Duodenal mucosa (tissue), 2 donors: ENCODE measurements around the gene GGT6.
A peak's percentile ranks its signal among the peaks of the same experiment; 100 is the strongest.

Source experiments
- H3K27ac ChIP-seq: one replicate; pipeline ENCODE4 v1.7.0; 2013; ENCODE audit warnings: low read depth, low read length
- H3K27me3 ChIP-seq, 2 donors: one replicate each; pipeline ENCODE4 v1.7.0; 2013; ENCODE audit warnings: low read length in 2 of 2, control low read depth in 1 of 2; ENCODE audit not compliant: insufficient read depth in 2 of 2, control insufficient read depth in 1 of 2
- H3K36me3 ChIP-seq, 2 donors: one replicate each; pipeline ENCODE4 v1.7.0; 2013; ENCODE audit warnings: low read length in 2 of 2, control low read depth in 1 of 2; ENCODE audit not compliant: insufficient read depth in 2 of 2, control insufficient read depth in 1 of 2
- H3K4me1 ChIP-seq, 2 donors: one replicate each; pipeline ENCODE4 v1.7.0; 2013; ENCODE audit warnings: low read length in 2 of 2, control low read depth in 1 of 2; ENCODE audit not compliant: insufficient read depth in 2 of 2, control insufficient read depth in 1 of 2
- H3K4me3 ChIP-seq, 2 donors: one replicate each; pipeline ENCODE4 v1.7.0; 2013; ENCODE audit warnings: low read length in 2 of 2, low read depth in 1 of 2
- H3K9ac ChIP-seq, 2 donors: one replicate each; pipeline ENCODE4 v1.7.0; 2013; ENCODE audit warnings: low read length in 2 of 2, low read depth in 1 of 2
- H3K9me3 ChIP-seq, 2 donors: one replicate each; pipeline ENCODE4 v1.7.0; 2013; ENCODE audit warnings: low read length in 2 of 2, control low read depth in 1 of 2; ENCODE audit not compliant: control insufficient read depth in 1 of 2

GGT6 gene

DNA sequence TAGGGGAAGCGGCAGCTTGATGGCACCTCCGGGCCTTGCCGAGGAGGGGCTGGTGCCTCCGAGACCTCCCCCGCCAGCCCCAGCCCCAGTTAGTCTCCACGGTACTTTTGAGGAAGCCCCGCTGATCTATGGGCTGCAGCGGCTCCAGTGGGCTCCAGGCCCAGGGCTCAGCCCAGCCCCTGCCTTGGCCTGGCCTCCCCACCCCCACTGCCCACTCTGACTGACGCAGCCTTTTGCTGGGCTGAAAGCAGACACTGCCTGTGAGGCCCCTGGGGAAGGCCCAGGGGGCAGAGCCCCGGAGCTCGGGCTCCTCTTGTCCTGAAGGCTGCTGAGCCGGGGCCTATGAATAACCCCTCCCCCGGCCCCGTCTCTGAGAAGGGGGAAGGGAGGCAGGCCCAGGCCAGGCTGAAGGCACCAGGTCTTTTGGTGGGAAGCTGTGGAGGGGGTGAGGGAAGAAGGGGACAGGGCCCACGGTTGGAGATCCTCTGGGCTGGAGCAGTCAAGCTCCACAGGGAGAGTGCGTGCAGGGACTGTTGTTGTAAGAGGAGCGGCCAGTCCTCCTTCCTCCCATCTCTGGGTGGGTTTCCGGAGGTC, 16.4 kb upstream of the GGT6 start:
- Histone ChIP-seq H3K4me3 (no peak overlapping the region), H3K9me3 (no peaks in the 10 kb centered on the region), H3K4me1 (no peaks in the 10 kb centered on the region), H3K27ac (no peak overlapping the region), H3K9ac (no peak overlapping the region), H3K36me3 (no peaks in the 10 kb centered on the region), H3K27me3 (peaks cover 0 to 3% of the 10 kb centered on the region in 2 donors)

DNA sequence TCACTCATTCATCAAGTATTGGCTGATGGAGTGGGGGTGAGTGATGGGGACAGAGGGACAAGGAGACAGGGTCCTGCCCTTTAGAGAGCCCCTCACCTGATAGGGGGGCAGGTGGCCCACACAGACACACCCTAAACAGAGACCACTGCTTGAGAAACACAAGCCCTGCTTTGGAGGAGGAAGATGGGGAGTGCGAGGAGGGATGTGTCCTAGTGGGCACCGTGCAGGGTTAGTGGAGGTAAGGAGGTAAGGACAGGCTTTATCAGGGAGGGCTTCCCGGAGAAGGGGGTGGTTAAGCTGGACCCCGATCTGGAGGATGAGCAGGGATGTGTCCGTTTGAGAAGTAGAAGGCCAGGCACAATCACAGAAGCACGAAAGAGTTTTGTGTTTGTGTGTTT, 15.8 kb upstream of the GGT6 start:
- Histone ChIP-seq H3K4me3 (no peak overlapping the region), H3K27me3 (peaks cover 0 to 3% of the 10 kb centered on the region in 2 donors), H3K9me3 (no peaks in the 10 kb centered on the region), H3K27ac (no peak overlapping the region), H3K36me3 (no peaks in the 10 kb centered on the region), H3K4me1 (no peaks in the 10 kb centered on the region), H3K9ac (no peak overlapping the region)

DNA sequence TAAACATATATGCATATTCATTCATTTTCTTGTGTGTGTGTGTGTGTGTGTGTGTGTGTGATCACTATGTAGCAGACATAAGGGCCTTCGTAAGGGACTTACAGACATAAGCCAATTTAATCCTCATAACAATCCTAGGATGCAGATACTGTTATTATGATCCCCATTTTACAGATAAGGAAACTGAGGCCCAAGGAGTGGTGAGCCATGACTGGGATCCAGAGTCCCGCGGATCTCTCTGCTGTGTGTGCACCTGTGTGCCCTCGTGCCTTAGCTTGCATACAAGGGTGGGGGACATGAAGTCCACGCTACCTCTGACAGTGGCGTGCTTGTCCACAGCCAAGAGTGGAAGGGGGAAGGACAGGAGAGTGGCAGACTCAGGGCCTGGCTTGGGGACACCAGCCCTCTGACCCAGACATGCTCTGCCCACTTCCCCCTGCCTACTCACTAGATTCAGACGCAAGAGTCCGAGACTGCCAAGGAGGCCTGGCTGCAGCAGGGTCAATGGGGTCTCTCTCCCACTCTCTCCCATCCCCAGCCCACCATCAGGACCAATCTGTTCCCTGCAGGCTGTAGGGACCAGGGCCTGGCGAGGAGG, 14.2 kb upstream of the GGT6 start:
- Histone ChIP-seq H3K4me1 (no peaks in the 10 kb centered on the region), H3K9me3 (no peaks in the 10 kb centered on the region), H3K4me3 (no peak overlapping the region), H3K9ac (no peak overlapping the region), H3K27me3 (no peaks in the 10 kb centered on the region), H3K27ac (peak overlapping the region; percentile 10), H3K36me3 (no peaks in the 10 kb centered on the region)

DNA sequence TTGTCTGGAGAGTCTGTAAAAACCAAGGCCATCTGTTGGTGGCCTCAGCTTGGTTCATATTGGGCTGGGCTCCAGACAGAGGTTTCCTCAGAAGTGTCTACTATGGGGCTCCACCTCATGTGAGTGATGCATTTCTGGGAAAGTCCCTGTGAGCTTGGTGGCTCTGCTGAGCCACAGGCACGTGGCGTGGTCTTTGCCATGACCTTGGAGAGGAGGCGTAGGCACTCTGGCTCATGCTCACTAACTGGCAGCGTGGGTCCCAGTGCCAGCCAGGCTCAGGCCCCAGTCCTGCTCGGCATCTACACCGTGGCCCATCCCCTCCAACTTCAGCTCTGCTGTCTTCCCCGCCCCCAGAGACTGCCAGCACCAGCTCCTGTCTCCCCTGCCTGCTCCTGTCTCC, 13.3 kb upstream of the GGT6 start:
- Histone ChIP-seq H3K27ac (no peak overlapping the region), H3K36me3 (no peaks in the 10 kb centered on the region), H3K27me3 (no peaks in the 10 kb centered on the region), H3K9ac (no peak overlapping the region), H3K4me3 (no peak overlapping the region), H3K9me3 (no peaks in the 10 kb centered on the region), H3K4me1 (no peaks in the 10 kb centered on the region)

DNA sequence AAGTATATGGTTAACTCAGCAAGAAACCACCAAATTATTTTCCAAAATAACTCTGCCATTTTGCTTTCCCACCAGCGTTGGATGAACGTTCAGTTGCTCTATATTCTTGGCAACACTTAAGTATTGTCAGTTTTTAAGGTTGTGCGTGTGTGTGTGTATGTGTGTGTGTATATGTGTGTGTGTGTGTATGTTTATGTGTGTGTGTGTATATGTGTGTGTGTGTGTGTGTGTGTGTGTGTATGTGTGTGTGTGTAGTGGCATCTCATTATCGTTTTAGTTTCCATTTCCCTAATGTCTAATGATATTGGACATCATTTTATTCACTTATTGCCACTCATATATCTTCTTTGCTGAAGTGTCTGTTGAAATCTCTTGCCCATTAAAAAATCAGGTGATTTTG, 12.7 kb upstream of the GGT6 start:
- H3K27ac ChIP-seq: no peak overlapping the region
- no peaks in the 10 kb centered on the region for H3K27me3 ChIP-seq
- no peaks in the 10 kb centered on the region for H3K9me3 ChIP-seq
- no peaks in the 10 kb centered on the region for H3K36me3 ChIP-seq
- no peak overlapping the region for H3K4me3 ChIP-seq
- no peaks in the 10 kb centered on the region for H3K4me1 ChIP-seq
- no peak overlapping the region for H3K9ac ChIP-seq

DNA sequence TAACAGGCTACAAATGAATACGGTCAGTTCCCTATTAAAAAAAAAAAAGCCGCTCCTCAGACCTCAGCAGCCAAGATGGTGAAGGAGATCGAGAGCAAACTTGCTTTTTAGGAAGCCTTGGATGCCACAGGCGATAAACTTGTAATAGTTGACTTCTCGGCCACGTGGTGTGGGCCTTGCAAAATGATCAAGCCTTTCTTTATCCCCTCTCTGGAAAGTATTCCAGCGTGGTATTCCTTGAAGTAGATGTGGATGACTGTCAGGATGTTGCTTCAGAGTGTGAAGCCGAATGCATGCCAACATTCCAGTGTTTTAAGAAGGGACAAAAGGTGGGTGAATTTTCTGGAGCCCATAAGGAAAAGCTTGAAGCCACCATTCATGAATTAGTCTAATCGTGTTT, 11.8 kb upstream of the GGT6 start:
- Histone ChIP-seq H3K9me3 (no peaks in the 10 kb centered on the region), H3K27ac (no peak overlapping the region), H3K4me1 (no peaks in the 10 kb centered on the region)

DNA sequence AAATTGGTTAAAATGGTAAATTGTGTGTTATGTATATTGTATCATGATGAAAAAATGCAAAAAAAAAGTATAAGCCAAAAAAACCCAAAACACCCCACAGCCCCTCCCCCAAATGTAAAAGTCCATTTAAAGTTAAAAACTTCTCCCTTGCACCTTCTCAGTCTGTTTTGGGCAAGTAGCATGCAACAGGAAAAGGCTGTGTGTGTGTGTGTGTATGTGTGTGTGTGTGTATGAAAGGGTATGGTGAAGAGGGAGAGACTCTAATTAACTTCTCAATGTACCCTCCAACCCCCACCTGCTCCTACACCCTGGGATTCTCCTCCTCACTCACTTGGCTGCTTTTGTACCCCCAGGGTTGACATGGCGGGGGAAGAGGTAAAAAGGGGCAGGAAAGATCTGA, 9.2 kb upstream of the GGT6 start:
- H3K27me3 ChIP-seq: no peaks in the 10 kb centered on the region
- no peak overlapping the region for H3K9ac ChIP-seq
- H3K4me1 ChIP-seq: peaks cover 4 to 10% of the 10 kb centered on the region in 2 donors
- no peak overlapping the region for H3K4me3 ChIP-seq
- H3K27ac ChIP-seq: no peak overlapping the region
- no peaks in the 10 kb centered on the region for H3K36me3 ChIP-seq
- no peaks in the 10 kb centered on the region for H3K9me3 ChIP-seq

More for the DNA sequence above, 11.8 kb upstream of the GGT6 start:
- Histone ChIP-seq H3K36me3 (no peaks in the 10 kb centered on the region), H3K9ac (no peak overlapping the region), H3K4me3 (no peak overlapping the region), H3K27me3 (no peaks in the 10 kb centered on the region)

DNA sequence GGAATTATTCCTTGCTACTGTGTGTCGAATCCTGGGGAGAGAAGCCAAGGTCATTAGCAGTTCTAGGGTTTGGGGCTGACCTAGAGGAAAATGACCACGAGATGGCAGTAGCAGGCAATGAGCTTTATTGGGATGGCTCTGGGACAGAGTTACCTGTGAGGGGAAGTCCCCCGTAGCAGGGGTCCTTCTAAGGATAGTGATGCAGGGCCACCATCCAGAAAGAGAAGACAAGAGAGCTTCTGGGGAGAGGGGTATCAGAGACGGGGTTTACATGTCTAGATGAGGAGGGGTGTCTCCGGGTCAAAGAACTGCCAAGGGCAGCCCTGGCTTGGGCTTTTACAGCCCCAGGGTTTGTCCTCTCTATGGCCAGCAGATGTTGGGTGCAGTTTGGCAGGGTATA, 6.4 kb upstream of the GGT6 start:
- no peaks in the 10 kb centered on the region for H3K36me3 ChIP-seq
- H3K9ac ChIP-seq: no peak overlapping the region
- H3K4me1 ChIP-seq: peaks cover 17 to 21% of the 10 kb centered on the region in 2 donors
- no peaks in the 10 kb centered on the region for H3K9me3 ChIP-seq
- H3K27me3 ChIP-seq: no peaks in the 10 kb centered on the region
- no peak overlapping the region for H3K27ac ChIP-seq
- H3K4me3 ChIP-seq: no peak overlapping the region

DNA sequence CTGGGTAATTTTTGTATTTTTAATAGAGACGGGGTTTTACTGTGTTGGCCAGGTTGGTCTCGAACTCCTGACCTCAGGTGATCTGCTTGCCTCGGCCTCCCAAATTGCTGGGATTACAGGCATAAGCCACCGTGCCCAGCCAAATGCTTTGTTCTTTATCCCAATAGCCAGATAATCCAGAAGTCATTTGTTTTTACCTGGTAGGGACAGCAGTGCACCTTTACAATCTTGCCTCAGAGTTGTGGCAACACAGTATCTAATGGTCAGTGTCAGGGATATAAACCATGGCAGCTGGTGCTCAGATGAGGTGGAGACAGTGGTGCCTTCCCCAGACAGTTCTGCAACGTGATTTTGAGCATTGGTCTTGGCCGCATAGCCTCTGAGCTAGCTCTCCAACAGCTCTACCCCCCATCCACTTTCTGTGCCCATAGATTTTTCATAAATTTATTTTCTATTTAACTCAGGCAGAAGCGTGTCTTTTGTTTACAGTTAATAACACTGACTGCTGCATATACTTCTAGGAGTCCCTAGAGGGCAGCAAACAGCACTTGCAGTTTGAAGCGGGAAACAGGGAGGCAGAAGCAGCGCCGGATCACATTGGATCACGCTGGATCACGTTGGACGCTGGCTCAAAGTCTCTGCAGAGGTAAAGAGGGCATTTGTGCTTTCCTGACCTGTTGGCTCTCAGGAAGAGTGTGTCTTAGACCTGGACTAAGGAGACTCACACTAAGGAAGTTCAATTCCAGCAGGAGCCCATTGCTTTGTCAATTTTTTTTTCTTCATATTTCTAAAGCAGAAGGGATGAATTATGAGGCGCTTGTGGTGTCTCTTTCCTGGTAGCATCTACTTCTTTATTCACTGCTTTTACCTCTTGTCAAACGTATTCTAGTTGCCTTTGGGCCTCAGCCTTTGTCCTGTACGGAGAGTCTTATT, 5.1 kb upstream of the GGT6 start:
- H3K9me3 ChIP-seq: no peaks in the 10 kb centered on the region
- H3K27me3 ChIP-seq: no peaks in the 10 kb centered on the region
- H3K4me1 ChIP-seq: peaks cover 30 to 33% of the 10 kb centered on the region in 2 donors
- H3K9ac ChIP-seq: no peak overlapping the region
- H3K36me3 ChIP-seq: no peaks in the 10 kb centered on the region
- no peak overlapping the region for H3K4me3 ChIP-seq
- no peak overlapping the region for H3K27ac ChIP-seq
